HG03575 (cell line): ENCODE results near the gene ANKRD30A.
"Not testable (repeated sequence)": the region's sequence is repeated elsewhere in the genome, so short reads cannot be mapped to it uniquely, and the experiment has no call there.

Source experiments
- ATAC-seq: cut with Tn5 transposase; IDR thresholded peaks from one replicate; pipeline ENCODE4 v1.9.1; 2021; ENCODE audit not compliant: unreplicated experiment, insufficient number of reproducible peaks, low FRiP score; ENCODE audit errors: extremely low read depth

ANKRD30A gene, protein sequence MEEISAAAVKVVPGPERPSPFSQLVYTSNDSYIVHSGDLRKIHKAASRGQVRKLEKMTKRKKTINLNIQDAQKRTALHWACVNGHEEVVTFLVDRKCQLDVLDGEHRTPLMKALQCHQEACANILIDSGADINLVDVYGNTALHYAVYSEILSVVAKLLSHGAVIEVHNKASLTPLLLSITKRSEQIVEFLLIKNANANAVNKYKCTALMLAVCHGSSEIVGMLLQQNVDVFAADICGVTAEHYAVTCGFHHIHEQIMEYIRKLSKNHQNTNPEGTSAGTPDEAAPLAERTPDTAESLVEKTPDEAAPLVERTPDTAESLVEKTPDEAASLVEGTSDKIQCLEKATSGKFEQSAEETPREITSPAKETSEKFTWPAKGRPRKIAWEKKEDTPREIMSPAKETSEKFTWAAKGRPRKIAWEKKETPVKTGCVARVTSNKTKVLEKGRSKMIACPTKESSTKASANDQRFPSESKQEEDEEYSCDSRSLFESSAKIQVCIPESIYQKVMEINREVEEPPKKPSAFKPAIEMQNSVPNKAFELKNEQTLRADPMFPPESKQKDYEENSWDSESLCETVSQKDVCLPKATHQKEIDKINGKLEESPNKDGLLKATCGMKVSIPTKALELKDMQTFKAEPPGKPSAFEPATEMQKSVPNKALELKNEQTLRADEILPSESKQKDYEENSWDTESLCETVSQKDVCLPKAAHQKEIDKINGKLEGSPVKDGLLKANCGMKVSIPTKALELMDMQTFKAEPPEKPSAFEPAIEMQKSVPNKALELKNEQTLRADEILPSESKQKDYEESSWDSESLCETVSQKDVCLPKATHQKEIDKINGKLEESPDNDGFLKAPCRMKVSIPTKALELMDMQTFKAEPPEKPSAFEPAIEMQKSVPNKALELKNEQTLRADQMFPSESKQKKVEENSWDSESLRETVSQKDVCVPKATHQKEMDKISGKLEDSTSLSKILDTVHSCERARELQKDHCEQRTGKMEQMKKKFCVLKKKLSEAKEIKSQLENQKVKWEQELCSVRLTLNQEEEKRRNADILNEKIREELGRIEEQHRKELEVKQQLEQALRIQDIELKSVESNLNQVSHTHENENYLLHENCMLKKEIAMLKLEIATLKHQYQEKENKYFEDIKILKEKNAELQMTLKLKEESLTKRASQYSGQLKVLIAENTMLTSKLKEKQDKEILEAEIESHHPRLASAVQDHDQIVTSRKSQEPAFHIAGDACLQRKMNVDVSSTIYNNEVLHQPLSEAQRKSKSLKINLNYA (N-terminal part only)

DNA sequence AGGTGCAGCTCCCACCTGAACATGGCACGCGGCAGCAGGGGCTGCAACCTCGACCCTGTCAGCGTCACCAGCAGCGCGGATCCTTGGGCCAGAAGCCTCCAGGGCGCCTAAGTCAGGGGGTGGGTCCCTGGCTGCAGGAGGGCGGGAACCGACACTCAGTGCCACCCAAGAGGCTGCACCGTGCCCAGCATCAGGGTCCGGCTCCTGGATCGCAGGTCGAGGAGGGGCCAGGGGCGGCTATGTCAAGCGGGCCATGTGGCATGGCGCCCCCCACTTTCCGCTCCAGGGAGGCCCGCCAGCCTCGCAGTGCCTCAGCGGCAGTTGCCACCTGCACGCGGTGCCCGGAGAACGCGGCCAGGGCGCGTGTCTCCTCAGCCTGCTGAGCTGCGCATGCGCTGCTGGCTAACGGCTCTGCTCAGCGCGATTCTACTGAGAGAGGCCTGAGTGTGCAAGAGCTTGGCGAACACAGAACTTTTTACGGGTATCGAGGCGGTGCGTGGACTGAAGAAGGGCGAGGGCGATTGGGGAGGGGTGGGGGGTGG is at the start of gene ANKRD30A:
Gene ANKRD30A (plus strand): TSS at position 408 of the 542 bp plus-strand sequence. CDS start 190 bp downstream, outside the sequence.
- no peak for ATAC-seq

DNA sequence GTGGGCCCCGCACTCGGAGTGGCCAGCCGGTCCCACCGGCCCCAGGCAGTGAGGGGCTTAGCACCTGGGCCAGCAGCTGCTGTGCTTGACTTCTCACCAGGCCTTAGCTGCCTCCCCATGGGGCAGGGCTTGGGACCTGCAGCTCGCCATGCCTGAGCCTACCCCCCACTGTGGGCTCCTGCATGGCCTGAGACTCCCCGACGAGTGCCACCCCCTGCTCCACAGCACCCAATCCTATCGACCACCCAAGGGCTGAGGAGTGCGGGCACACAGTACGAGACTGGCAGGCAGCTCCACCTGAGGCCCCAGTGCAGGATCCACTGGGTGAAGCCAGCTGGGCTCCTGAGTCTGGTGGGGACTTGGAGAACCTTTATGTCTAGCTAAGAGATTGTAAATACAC is 49.3 kb upstream of the ANKRD30A start:
- ATAC-seq, result not testable (repeated sequence)

DNA sequence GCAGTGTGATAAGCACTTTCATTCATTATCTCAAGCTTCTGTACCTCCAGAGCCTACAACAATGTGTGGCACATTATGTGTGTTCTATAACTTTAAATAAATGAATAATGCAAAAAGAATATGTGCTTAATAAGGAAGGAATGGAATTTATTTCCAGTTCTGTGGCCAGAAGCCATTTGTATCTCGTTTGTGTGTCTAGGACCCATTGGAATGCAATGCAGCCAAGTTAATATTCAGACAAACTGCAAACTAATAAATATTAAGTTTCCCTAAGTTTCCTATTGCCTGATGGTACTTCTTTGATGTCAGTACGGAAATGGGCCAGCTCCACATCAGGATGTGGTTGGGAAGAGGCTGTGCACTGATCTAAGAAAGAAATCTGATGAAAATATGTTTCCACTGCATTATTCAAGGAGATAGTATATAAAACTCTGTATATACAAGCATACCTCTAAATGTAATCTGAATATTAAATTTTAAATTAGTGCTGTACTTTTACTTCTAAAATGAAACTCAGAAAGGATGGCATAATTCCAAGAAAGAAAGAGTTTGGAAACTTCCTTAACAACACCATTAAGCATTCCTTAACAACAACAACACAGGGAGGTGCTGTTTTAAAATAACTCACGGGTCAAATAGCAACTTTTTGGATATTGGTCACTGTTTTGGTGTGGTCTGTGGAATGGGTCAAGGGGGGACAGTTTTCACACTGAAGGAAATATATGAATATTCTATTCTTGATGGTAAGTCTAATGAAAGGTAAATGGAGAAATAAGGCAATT is 29.4 kb upstream of the ANKRD30A start:
- no peak for ATAC-seq

DNA sequence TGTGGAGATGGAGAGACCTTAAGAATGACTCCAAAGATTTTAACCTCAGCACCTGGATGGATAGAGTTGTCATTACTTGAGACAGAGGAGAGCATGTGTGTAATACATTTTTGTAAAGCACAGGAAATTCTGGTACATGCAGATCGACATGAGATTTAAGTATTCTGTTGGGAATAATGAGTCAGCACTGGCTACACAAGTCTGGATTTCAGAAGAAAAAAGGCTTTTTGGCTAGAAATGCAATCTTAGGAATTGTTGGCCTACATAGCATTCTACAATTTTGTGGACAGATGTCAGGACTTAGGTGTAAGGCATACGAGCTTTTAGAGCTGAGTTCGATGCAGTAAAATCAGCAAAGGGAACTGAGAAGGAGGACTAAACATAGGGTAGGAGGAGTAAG is 24.1 kb upstream of the ANKRD30A start:
- ATAC-seq, result no peak

DNA sequence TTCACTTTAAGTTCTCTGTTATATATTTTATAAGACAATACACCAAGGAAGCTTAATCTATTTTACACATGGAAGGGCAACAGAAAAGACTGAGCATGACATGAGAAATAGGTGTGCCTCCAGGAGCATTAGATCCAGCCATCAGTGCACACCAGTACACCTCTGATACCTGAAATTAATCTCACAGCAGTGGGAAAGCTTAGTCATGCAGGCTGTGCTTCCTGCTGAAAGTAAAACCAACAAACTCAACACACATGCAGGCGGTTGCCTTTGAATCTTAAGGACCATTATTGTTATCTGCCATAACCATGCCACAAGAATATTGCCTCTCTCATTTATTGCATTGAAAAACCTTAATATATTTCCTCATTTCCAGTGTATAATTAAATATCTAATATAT is 16.4 kb upstream of the ANKRD30A start:
- ATAC-seq, result no peak

DNA sequence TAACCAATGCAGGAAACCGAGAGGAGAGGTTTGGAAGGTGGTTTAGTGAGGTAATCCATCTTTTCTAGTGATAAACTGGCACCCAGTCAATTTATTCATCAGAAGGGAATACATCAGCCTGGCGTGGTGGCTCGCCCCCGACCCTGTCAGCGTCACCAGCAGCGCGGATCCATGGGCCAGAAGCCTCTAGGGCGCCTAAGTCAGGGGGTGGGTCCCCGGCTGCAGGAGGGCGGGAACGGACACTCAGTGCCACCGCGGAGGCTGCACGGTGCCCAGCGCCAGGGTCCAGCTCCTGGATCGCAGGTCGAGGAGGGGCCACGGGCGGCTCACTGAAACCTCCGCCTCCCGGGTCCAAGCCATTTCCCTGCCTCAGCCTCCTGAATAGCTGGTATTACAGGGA is 866 bp upstream of the ANKRD30A start:
- no peak for ATAC-seq

DNA sequence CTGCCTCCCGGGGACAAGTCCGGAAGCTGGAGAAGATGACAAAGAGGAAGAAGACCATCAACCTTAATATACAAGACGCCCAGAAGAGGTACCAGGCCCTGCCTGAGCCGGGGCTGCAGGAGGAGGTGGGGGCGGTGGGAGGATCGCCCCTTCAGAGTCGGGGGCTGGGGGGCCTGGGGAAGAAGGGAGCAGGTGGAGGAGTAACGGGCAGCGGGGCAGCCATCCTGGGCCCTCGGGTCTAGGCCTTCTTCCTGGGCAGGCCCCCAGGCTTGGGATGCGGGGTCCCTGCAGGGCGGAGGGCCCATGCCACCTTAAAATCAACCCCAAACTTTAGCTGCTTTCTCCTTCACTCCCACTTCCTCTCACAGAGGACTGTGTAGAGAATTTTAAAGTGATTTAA is 523 bp downstream of the ANKRD30A start:
- ATAC-seq, result no peak

DNA sequence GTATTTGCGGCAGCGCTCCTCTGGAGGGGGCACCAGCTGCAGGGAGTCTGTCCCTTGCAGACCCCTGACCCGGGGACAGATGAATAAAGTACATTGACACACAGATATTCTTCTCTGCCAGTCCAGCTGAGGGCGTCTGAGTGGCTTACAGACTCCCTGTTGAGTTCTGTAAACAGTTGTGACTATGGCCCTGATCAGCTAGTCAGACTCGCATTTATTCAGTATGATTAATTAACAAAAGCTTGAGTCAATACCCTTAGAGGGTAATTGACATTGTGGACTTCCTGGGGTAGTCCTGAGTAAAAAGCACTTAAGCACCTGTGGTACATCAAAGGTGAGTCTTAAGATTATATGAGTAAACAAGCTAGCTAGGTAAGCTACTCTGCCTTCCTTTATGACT is 21.0 kb downstream of the ANKRD30A start:
- ATAC-seq, result no peak

DNA sequence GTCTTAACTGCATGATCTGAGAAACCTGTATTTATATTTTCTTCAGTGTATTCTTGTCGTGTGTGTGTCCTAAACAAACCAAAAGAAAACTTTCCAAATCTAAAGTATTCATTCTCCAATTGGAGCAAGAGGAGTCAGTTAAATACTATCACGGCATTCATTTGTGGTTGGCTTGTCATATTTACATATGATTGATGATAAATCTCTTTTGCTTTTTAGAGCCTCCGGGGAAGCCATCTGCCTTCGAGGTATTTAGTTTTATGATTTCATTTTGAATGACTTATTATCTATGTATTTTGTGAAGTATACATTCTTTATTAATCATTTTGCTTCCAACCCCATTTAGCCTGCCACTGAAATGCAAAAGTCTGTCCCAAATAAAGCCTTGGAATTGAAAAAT is 37.0 kb downstream of the ANKRD30A start:
- not testable (repeated sequence) for ATAC-seq

DNA sequence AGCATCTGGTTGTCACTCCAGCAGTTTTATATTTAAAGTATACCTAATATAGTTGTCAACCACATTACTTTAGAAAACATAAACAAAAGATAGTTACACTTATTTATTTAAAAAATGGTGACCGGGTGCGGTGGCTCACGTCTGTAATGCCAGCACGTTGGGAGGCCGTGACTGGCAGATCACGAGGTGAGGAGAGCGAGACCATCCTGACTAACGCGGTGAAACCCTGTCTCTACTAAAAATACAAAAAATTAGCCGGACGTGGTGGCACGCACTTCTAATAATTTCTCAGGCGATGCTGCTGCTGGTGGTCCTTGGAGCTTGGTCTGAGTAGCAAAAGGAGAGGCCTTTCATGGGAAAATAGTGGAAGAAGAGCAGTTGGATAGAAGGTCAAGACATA is 46.5 kb downstream of the ANKRD30A start:
- ATAC-seq, result not testable (repeated sequence)

DNA sequence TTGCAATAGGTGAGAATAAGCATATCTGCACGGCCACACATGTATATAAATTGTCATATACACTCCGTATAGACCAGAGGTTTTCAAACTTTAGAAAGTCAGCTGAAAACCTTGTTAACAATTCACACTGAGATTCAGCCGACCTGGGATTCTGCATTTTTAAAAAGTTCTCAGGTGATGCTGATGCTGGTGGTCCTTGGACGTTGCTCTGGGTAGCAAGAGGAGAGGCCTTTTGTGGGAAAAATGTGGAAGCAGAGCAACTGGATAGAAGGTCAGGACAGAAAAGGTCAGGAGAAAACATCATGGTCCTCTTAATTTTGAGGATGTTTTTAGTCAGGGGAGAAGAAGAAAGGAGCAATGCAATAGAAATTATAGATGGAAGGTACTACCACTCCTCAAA is 52.9 kb downstream of the ANKRD30A start:
- not testable (repeated sequence) for ATAC-seq

DNA sequence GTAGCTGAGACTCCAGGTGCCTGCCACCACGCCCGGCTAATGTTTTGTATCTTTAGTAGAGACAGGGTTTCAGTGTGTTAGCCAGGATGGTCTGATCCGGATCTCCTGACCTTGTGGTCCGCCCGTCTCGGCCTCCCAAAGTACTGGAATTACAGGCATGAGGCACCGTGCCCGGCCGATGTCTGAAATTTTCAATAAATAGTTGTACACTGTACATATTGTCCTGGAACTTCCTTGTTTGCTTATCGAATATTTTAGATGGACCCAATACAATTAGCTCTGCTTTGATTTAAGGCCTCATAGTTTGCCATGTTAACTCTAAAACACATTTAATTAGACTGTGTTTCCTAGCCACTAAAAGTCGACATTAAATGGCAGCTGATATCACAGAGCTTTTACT is 57.3 kb downstream of the ANKRD30A start:
- not testable (repeated sequence) for ATAC-seq

DNA sequence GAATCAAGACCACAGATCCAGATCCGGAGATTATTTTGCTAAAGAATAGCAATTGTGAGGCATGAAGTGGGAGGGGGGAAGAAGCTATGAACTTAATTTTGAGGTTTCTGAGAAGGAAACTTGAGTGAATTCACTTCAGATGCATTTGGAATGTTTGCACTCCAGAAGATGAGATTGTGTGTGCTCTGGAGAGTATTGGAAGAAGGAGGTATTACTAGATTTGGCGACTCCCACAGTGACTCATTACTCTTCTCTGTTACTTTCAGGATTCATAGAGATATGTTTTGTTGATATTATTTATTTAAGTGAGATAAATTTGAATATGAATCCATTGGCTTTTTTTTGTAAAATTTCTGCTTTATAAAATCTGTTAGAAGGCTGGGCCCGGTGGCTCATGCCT is 80.7 kb downstream of the ANKRD30A start:
- ATAC-seq, result no peak

DNA sequence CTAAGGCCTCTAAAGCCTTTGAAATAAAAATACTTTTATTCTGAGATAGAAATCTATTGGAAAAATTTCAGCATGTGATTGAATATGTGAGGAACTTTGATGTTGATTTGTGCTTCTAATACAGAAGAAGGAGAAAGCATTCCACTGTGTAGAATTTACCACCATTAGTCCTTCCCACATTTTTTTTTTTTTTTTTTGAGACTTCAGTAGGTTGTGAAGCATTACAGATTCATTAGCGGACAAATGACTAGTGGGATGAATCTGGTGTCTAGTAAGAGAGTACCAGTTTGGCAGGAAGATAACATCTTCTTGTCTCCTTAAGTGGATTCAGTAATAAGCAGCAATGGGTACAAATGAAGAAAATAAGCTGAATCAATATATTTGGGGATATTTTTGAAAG is 95.5 kb downstream of the ANKRD30A start:
- no peak for ATAC-seq

DNA sequence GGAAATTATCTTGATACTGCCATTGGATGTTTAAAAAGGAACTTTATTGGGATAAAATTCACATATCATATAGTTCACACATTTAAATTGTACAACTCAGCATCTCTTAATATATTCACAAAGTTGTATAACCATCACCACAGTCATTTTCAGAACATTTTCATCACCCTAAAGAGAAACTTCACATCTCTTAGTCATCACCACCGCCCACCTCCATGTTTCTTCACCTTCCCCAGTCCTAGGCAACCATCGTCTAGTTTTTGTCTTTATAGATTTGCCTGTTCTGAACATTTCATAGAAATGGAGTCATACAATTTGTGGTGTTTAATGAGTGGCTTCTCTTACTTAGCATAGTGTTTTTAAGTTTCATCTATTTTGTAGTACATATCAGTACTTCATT is 96.6 kb downstream of the ANKRD30A start:
- no peak for ATAC-seq

DNA sequence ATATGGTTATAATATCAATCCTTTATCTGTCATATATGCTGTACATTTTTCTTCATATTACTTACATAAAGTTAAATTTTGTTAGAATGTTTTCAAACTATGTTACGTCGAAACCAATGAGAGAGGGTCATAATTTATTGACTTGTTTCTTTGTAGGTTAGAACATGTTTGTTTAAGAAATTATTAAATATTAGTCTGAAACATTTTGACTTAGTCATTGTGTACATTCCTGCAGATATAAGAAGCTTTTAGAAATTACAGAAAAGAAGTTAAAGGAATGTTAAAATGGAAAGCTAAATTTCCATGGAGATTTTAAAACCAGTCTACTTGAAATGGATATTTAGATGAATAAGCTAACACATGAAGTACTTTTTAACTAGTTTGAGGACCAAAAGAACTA is 99.8 kb downstream of the ANKRD30A start:
- no peak for ATAC-seq

DNA sequence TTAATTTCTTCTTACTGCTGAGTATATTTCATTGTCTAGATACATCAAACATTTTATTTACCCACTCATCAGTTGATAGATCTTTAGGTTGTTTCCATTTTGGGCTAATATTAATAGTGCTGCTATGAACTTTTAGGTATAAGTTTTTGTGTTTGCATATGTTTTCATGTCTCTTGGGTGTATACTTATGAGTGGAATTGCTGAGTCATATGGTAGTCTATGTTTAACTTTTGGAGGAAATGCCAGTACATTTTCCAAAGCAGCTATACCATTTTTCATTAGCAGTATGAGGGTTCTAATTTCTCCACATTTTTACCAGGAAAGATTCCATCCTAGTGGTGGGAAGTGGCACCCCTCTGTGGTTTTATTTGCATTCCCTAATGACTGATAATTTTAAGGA is 101.1 kb downstream of the ANKRD30A start:
- no peak for ATAC-seq

DNA sequence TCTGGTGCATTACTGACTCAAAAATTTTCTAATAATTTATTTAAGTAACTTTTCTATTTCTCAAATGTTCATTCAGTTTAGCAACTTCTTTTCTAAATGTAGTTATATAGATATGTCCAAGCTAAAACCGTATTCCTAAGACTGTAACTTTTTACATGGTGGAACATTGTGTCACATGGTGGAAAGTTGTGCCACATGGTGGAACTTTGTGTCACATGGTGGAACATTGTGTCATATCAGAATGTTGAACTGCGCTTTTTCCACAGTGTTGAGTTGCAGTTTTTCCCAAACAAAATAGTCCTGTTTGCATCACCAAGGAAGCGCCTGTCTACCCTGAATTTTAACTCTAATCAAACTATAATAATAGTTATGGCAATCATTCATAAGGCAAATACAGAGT is 109.3 kb downstream of the ANKRD30A start:
- ATAC-seq, result no peak
